C1 segment of cervical spinal cord (tissue), 14 donors: ENCODE results near the gene C4orf46.

Experiments used
- DNase-seq, 14 donors: peaks; one replicate each; lab custom pipeline; 2025; lab: John Stamatoyannopoulos, UW

Gene C4orf46

GRCh38 chr4:158652920-158653319 is 18.8 kb downstream of the C4orf46 start:
- no peak for DNase-seq

- no peak for DNase-seq
Measured at GRCh38 chr4:158649111-158649680, 22.5 kb downstream of the C4orf46 start.

DNA sequence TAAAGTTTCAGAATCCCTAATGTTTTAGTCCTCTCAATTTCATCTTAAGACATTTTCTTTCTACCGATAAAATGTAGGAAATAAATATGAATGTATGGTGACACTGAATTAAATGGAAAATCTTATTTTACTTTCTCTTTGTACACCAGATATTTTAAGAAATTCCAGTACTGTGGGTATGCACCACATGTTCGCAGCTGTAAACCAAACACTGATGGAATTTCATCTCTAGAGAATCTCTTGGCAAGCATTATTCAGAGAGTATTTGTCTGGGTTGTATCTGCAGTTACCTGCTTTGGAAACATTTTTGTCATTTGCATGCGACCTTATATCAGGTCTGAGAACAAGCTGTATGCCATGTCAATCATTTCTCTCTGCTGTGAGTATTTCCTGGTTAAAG is 26.9 kb downstream of the C4orf46 start:
- DNase-seq: no peak

DNA sequence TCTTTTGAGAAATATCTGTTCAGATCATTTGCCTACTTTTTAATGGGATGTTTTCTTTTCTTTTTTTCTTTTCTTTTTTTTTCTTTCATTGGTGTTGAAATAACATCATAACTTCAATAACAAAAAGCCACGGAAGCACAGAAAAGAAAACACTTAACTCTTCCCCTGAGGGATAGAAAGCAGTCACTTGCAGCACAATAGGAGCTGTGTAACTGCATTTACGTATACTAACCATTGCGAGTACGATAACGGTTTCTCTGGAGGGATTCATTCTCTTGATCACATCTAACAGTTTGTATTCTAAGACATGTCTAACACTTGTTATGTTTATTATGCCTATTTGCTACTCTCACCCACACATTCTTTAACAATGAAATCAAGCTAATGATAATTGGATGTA is 27.3 kb downstream of the C4orf46 start:
- no peak for DNase-seq

DNA sequence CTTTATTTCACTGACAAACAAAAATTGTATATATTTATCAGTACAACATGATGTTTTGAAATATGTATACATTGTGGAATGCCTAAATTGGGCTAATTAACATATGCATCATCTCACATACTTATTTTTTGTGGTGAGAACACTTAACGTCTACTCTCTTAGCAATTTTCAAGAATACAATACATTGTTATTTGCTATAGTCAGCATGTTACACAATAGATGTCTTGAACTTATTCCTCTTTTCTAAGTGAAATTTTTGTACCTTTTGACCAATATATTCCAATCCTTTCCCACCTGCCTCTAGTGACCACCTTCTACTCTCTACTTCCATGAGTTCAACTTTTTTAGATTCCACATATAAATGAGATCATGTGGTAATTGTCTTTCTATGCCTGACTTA is 35.1 kb downstream of the C4orf46 start:
- DNase-seq: no peak

GRCh38 chr4:158630893-158631292 is 40.8 kb downstream of the C4orf46 start:
- no peak for DNase-seq

GRCh38 chr4:158625544-158625943 is 46.1 kb downstream of the C4orf46 start:
- DNase-seq: no peak

- DNase-seq: peak in 2 of 14 donors; percentile 1 to 8
Measured at GRCh38 chr4:158624889-158625478, 46.7 kb downstream of the C4orf46 start.

DNA sequence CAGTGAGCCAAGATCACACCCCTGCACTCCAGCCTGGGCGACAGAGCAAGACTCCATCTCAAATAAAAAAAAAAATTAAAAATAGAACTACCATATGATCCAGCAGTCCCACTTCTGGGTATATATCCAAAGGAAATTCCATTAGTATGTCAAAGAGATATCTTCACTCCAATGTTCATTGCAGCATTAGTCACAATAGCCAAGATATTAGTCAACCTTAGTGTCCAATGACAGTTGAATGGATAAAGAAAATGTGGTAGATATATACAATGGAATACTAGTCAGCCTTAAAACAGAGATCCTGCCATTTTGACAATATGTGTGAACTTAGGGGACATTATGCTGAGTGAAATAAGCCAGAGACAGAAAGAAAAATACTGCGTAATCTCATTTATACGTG is 49.4 kb downstream of the C4orf46 start:
- no peak for DNase-seq

DNA sequence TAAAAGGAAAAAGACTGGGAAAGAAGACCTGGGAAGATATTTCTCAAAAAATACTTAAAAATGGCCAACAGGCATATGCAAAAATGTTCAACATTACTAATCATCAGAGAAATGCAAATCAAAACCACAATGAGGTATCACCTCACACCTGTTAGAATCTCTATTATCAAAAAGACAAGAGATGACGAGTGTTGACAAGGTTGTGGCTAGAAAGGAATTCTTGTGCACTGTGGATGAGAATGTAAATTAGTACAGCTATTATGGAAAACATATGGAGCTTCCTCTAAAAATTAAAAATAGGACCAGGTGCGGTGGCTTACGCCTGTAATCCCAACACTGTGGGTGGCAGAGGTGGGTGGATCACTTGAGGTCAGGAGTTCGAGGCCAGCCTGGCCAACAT is 50.0 kb downstream of the C4orf46 start:
- DNase-seq: no peak

DNA sequence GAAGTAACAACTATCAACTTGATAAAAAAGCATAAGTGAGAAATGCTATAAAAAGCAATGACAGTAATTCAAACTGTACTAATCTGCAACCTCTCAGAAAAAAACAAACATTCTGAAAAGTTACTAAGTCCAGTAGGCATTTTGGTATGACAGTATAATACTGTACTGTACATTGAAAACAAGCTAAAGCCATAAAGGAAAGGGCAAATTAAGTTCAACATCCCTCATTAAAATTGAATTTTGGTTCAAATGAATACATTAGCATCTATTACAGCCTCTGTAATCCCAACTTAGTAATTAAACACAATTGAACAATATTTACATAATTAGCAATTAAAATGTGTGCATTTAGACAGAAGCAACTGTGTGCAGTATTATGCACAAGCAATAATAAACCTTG is 53.7 kb downstream of the C4orf46 start:
- DNase-seq: no peak
